GM12892 (cell line): ENCODE results near the gene UTRN.

Experiments
- POLR2A ChIP-seq: IDR thresholded peaks from 2 replicates; pipeline ENCODE4 v1.6.1; 2011; ENCODE audit warnings: low read depth, low read length, control low read depth
- POLR2AphosphoS5 ChIP-seq: IDR thresholded peaks from 2 replicates; pipeline ENCODE4 v1.6.1; 2011; ENCODE audit warnings: low read depth, low read length, control low read depth

GRCh38 chr6:144268794-144269349 is 16.3 kb upstream of the UTRN start:
- no peak for TF ChIP-seq POLR2A
- no peak for TF ChIP-seq POLR2AphosphoS5
